ENCODE results near the gene FIG4.

GRCh38 chr6:109808837-109809236 is 117.7 kb downstream of the FIG4 start:
- TF ChIP-seq FOXM1 (IDR thresholded peaks at IDR 0.05; ENCODE audit: borderline replicate concordance) (no peak), BHLHE40 (IDR thresholded peaks at IDR 0.05; ENCODE audit: borderline replicate concordance) (no peak), LEF1 (IDR thresholded peaks at IDR 0.05; ENCODE audit: borderline replicate concordance) (no peak), ARNT (IDR thresholded peaks at IDR 0.05) (no peak), NFRKB (IDR thresholded peaks at IDR 0.05) (no peak), SP1 (IDR thresholded peaks at IDR 0.05) (no peak), CTBP1 (IDR thresholded peaks at IDR 0.05; ENCODE audit: borderline replicate concordance) (no peak), TARDBP (IDR thresholded peaks at IDR 0.05) (no peak), SUZ12 (IDR thresholded peaks at IDR 0.05) (no peak), HDGF (IDR thresholded peaks at IDR 0.05; ENCODE audit: borderline replicate concordance) (no peak), FOXK2 (IDR thresholded peaks at IDR 0.05) (no peak), L3MBTL2 (conservative IDR thresholded peaks at IDR 0.05) (no peak), ELF4 (IDR thresholded peaks at IDR 0.05) (no peak), PKNOX1 (IDR thresholded peaks at IDR 0.05) (no peak)
